GM13977 (cell line): ENCODE results near the gene EIF3B.
A peak's percentile ranks its signal among the peaks of the same experiment; 100 is the strongest.
"Not testable (repeated sequence)": the region's sequence is repeated elsewhere in the genome, so short reads cannot be mapped to it uniquely, and the experiment has no call there.

ENCODE experiments used
- DNase-seq: peaks from one replicate; pipeline ENCODE4 v3.0.0; 2012; ENCODE audit warnings: low spot score
- CTCF ChIP-seq: IDR thresholded peaks from 2 replicates; pipeline ENCODE4 v1.5.1; 2012; ENCODE audit warnings: mild to moderate bottlenecking, control low read depth; ENCODE audit not compliant: insufficient read depth; ENCODE audit errors: extremely low read depth, missing control alignments
- in situ Hi-C: fragments of 300-500 bp; cut with MboI; formaldehyde crosslinking; loops from one replicate; pipeline ENCODE4 v1.12.0; 2022; ENCODE audit warnings: low sequenced_read_pairs, low pct_unique_long_range_greater_than_20kb, mixed read lengths, inconsistent platforms; ENCODE audit not compliant: unreplicated experiment

The EIF3B gene

GRCh38 chr7:2354186-2354938, at the start of gene EIF3B:
TSS of gene EIF3B (plus strand) at chr7:2354827. CDS start at chr7:2354922, 95 bp downstream.
- in situ Hi-C loops, result no loop called here
- no peak for TF ChIP-seq CTCF
- peak; percentile 97 for DNase-seq

- in situ Hi-C loops, DNase-seq: not testable (repeated sequence)
These were observed 49.4 kb upstream of the EIF3B start for GRCh38 chr7:2305258-2305657.

GRCh38 chr7:2306688-2307087, 47.9 kb upstream of the EIF3B start:
- in situ Hi-C loops, result no loop called here
- DNase-seq, result no peak
- no peak for TF ChIP-seq CTCF

GRCh38 chr7:2307690-2308107, 46.9 kb upstream of the EIF3B start:
- in situ Hi-C loops, result no loop called here
- DNase-seq, result peak; percentile 63
- no peak for TF ChIP-seq CTCF

- in situ Hi-C loops, result no loop called here
- DNase-seq, result no peak
- no peak for TF ChIP-seq CTCF
These were observed 44.7 kb upstream of the EIF3B start for GRCh38 chr7:2309889-2310331.

- peak; percentile 83 for DNase-seq
- in situ Hi-C loops, result no loop called here
- no peak for TF ChIP-seq CTCF
These were observed 42.2 kb upstream of the EIF3B start for GRCh38 chr7:2312267-2312929.

- in situ Hi-C loops, result no loop called here
- TF ChIP-seq CTCF, result no peak
- DNase-seq, result peak; percentile 53
These were observed 41.0 kb upstream of the EIF3B start for GRCh38 chr7:2313450-2314208.
